LHCN-M2 (cell line): ENCODE results near the gene MSRB2. TPM values are rescaled to one million over a fixed set of nuclear protein-coding genes. Genes with fewer than 3 reads are reported as not detected.
A peak's percentile ranks its signal among the peaks of the same experiment; 100 is the strongest.
"Not testable (repeated sequence)": the region's sequence is repeated elsewhere in the genome, so short reads cannot be mapped to it uniquely, and the experiment has no call there.

Experiments
- DNase-seq: peaks from one replicate; pipeline ENCODE4 v3.0.0-alpha.2; 2012; ENCODE audit warnings: low read depth
- polyA plus RNA-seq: library from polyadenylated mRNA; unstranded; fragments of >200 nt; gene quantifications from one replicate; pipeline ENCODE4 v1.2.1, GENCODE V29; 2012; ENCODE audit warnings: missing spikeins
- total RNA-seq: library from RNA; depleted of rRNA; stranded (reverse); fragments of >200 nt; gene quantifications from 2 replicates; pipeline ENCODE4 v1.2.3, GENCODE V29; 2014; rRNA removed

The MSRB2 gene
- 18.9 and 23.7 TPM in 2 replicates for total RNA-seq
- polyA plus RNA-seq, result 31.3 TPM

GRCh38 chr10:23095404-23095965 lies at the start of gene MSRB2:
Gene MSRB2, plus strand, starts transcription at chr10:23095579. Its CDS starts 30 bp downstream, at chr10:23095609.
- DNase-seq, result peak; percentile 92

GRCh38 chr10:23046027-23046426 lies 49.4 kb upstream of the MSRB2 start:
- no peak for DNase-seq

GRCh38 chr10:23047201-23048050 lies 48.0 kb upstream of the MSRB2 start:
- no peak for DNase-seq

DNA sequence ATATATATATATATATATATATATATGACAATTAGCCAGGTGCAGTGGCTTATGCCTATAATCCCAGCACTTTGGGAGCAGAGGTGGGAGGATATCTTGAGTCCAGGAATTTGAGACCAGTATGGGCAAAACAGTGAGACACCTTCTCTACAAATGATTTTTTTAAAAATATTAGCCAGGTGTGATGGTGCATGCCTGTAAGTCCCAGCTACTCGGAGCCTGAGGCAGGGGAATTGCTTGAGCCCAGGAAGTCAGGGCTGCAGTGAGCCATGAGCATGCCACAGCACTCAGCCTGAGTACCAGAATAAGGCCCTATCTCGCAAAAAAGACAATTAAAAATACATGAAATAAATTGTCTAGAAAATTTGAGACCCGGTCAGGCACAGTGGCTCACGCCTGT lies 47.2 kb upstream of the MSRB2 start:
- no peak for DNase-seq

DNA sequence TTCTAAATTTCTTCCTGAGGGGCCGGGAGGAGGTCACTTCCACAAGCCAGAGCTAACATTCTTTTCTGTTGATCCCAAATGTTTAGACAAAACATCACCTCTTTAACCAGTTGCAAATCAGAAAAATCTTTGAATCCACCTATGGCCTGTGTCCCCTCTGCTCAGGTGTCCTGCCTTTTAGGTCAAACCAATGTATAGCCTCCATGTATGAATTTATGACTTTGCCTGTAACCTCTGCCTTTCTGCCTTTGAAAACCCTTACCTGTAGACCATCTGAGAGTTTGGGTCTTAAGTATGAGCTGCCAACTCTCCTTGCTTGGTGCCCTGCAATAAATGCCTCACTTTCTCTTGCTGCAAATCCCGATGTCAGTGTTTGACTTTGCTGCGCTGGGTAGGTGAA lies 44.1 kb upstream of the MSRB2 start:
- DNase-seq, result no peak

DNA sequence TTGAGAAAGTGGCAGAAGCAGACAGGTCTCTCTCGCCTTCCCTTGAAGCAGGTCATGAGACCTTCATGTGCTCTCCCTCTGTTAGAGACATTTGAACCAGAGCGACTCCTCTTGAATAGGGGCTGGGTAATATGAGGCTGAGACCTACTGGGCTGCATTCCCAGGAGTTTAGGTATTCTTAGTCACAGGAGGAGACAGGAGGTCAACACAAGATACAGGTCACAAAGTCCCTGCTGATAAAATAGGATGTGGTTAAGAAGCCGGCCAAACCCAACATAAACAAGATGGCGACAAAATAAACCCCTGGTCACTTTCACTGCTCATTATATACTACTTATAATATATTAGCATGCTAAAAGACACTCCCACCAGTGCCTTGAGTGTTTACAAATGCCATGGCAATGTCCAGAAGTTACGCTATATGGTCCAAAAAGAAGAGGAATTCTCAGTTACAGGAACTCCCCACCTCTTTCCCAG lies 43.5 kb upstream of the MSRB2 start:
- no peak for DNase-seq

- DNase-seq, result peak; percentile 15
Observed at GRCh38 chr10:23053036-23053435, 42.3 kb upstream of the MSRB2 start.

GRCh38 chr10:23055424-23056185 lies 39.8 kb upstream of the MSRB2 start:
- no peak for DNase-seq

DNA sequence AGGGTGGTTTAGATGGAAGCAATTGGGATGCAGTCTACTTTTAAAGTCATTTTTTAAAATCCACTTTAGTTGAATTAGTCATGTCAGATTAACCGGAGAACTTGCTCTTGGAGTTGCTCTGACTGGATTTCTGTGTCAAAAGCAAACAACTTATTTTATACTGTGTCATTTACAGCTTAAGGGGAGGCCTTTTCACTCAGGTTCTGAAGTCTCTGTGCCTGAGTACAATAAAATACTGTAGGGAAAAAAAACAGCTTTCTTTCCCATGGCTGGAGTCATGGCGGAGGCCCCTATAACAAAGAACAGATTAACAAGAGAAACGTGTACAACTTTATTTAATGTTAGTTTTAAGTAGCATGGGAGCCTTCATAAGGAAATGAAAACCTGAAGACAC lies 39.2 kb upstream of the MSRB2 start:
- no peak for DNase-seq

GRCh38 chr10:23058366-23058765 lies 37.0 kb upstream of the MSRB2 start:
- no peak for DNase-seq

DNA sequence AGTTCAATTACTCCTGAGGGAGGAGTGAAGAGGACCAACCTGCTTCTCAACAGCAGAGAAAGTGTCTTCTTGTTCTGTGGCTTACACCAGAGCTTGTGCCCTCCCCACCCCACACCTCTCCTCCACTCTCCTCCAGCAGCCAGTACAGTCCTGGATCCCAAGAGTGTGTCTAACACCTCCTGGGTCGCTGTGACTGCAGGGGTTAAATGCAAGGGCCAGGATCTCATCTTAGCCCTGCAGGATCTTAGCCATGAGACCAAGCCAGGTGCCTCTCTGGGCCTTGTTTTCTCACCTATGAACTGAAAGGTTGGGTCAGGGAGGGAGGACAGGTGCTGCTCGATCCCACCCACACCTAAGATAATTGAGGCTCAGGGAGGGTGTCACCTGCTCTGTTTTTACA lies 34.5 kb upstream of the MSRB2 start:
- no peak for DNase-seq

DNA sequence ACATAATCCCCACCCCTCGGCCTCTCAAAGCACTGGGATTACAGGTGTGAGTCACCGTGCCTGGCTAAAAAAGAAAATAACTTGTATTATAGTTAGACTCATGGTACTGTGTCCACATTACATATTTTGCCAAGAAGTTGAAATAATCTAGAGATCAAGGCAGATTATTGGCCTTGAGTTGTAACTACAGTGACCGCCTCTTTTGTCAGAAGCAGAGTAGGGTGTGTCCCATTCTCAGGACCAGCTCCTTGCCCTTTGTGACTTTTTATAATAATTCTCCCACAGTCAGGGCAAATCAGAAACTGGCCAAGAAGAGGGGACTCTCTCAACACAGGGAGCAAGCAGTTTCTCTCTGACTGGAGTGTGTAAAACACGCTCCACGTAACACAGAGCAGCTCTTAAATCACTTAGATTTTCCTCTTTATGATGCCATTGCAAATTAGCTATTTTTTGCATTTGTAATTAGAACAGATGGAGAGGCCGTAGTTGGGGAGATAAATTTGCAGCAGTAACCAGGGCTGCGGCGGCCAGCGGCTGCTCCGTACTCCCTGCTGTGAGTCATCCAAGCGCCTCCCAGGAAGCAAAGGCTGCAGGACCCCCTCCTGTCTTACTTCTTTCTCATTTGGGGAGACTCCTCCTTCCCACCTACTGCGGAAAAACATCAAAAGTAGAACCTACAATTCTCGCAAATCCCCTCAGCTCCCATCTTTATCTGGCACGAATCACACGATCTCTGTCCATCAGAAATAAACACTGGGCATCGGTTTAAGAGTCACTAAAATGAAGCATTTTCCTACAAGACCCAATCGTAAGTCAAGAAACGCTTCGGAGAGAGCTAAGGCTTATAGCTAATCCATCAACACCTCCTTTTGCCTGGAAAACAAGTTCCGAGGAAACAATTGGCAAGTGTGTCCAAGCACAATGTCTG lies 32.1 kb upstream of the MSRB2 start:
- DNase-seq, result no peak

GRCh38 chr10:23063973-23064812 lies 31.2 kb upstream of the MSRB2 start:
- no peak for DNase-seq

- not testable (repeated sequence) for DNase-seq
Observed at GRCh38 chr10:23064813-23065114, 30.6 kb upstream of the MSRB2 start.

DNA sequence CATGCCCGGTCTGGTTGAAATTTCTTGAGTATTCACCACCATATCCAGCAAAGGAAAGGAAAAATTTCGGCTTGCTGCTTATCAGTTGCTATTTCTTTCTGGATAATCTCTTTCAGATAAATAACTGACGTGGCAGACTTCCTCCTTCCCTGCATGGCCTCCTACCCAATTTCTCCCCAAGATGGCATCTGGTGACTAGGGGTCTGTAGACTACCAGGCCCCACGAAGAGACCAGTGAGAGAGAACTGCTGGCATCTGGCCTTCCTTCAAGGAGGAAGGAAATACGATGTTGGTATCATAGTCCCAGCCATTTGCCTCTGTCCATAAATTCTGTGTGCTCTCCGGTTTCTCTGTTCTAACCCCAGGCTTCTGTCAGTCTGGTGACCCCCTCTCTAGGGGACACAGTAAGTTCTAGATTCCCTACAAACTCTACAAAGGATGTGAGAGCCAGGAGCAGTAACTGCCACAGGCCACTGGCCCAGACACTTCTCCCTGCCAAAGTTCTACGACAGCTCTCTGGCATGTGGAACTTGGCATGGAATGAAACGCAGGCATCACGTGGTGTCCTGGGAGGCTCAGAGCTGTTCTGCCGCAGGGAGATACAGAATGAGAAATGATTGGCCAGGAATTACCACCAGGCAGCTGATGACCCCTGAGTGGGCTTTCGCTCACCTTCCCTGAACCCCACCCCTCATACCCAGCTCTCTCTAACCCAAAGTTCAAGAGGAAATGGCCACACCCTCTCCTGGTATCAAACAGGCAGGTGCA lies 30.0 kb upstream of the MSRB2 start:
- peak; percentile 26 for DNase-seq

DNA sequence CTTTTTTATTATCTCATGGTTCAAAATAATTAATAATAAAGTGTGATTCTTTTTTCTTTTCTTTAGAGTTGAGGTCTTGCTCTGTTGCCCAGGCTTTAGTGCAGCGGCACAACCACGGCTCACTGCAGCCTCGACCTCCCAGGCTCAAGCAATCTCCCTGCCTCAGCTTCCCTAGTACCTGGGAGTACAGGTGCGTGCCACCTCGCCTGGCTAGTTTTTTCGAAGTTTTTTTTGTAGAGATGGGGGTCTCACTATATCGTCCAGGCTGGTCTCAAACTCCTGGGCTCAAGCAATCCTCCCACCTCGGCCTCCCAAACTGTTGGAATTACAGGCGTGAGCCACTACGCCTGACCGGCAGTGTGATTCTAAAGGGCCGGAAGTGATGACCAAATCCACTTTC lies 28.0 kb upstream of the MSRB2 start:
- DNase-seq, result no peak

DNA sequence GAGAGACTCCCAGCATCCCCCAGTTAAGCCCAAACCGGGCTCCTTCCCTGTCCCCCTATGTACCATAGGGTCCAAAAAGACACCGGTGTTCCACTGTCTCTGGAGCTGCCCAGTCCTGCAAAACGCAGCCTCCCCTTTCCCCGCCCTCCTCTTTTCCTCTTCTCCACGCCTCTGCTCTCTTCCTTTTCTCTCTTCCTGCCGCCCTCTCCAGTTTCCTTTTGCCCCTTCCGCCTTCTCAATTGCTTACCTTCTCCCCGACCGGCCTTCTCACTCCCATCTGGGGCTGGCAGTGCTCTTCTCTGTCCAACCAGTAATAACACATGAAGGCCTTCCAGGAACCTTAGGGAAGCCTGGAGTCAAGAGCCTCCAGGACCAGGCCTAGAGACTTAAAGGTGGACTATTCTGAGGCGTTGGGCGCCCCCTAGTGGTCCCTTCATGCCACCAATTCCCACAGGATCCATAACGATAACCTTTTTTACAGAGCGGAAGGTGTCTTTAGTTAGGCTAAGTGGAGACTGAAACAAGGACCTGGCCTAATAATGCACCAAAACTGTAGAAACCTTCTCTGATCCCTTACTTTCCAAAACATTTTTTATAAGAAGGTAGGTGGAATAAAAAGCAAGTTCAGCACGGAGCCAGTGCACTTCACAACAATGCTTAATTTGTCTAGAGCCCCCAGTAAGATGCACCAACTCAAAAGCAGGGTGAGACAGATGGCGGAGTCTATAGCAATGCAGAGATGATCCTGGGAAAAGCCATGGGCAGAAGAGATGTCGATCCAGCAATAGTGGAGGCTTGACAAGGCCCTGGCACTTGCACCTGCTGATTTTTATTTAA lies 27.2 kb upstream of the MSRB2 start:
- DNase-seq, result peak; percentile 59

DNA sequence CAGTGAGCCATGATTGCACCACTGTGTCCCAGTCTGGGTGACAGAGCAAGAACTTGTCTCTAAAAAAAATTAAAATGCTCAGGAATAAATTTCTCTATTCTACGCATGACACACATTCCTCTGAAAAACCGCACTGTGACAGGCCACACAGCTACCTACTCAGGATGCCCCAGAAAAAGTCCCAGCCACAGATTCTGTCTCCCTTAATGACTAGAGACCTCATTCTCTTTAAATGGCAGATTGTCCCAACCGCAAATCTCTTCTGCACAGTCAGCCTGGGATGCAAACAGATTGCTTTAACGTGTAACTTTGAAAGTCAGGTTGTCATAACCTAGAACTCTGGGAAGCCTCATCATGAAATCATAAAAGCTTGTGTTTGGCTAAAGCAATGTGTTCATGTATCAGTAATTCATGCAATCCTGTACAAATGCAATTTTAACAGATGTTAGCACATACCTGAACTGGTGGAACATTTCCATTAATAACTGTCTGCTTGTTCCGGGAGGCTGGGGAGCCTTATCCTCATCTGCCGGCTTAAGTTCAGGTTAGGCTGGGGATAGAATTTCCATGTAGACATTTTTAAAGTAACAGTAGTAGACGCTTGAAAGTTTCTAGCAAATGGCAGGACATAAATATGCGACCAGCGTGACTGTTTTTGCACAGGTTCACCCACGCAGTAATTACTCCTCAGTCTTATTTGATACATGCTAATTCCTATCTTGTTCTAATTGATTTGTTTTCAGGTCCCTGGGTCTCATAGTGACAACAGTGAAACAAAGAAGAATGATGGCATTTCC lies 26.2 kb upstream of the MSRB2 start:
- DNase-seq, result no peak
